GM19240 (cell line): ENCODE results near the gene CD19.
"Not testable (repeated sequence)": the region's sequence is repeated elsewhere in the genome, so short reads cannot be mapped to it uniquely, and the experiment has no call there.

Experiments
- DNase-seq: peaks from one replicate; pipeline ENCODE4 v3.0.0; 2011; ENCODE audit warnings: low spot score; ENCODE audit not compliant: insufficient read length

The CD19 gene

DNA sequence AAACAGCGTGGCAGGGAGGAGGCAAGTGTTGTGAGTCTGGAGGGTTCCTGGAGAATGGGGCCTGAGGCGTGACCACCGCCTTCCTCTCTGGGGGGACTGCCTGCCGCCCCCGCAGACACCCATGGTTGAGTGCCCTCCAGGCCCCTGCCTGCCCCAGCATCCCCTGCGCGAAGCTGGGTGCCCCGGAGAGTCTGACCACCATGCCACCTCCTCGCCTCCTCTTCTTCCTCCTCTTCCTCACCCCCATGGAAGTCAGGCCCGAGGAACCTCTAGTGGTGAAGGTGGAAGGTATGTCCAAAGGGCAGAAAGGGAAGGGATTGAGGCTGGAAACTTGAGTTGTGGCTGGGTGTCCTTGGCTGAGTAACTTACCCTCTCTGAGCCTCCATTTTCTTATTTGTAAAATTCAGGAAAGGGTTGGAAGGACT, at the start of gene CD19:
TSS of gene CD19 (plus strand) at position 171 of the 425 bp plus-strand sequence. CDS start at position 201, 30 bp downstream.
- no peak for DNase-seq

DNA sequence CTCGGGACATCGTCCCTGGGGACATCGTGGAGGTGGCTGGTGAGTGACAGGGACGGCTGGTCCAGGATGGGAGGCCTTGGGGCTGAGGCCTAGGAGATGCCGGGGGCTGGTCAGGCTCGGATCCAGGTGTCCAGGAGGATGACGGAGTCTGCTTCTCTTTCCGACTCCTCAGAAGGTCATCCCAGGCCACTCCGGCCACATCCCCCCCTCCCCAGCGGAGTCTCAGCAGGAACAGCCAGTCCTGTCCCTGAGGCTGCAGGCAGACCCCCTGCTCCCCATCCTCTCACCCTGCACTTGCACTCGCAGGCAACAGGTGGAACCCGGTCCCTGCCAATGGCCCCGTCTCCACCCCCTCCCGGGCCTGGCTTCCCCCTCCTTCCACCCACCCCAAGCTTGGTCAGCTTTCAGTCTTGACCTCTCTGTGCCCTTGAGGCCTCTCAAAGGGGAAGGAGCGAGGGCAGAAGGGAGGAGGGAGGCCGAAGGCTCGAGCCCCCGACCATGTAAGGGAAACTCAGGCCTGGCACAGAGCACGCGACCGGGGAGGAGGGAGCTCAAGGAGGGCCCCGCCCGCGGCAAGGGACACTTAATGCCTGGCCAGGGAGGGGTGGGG, 49.1 kb upstream of the CD19 start:
- DNase-seq, result no peak

- DNase-seq, result no peak
Measured at GRCh38 chr16:28883221-28883996, 48.4 kb upstream of the CD19 start.

GRCh38 chr16:28884045-28884444, 47.7 kb upstream of the CD19 start:
- no peak for DNase-seq

DNA sequence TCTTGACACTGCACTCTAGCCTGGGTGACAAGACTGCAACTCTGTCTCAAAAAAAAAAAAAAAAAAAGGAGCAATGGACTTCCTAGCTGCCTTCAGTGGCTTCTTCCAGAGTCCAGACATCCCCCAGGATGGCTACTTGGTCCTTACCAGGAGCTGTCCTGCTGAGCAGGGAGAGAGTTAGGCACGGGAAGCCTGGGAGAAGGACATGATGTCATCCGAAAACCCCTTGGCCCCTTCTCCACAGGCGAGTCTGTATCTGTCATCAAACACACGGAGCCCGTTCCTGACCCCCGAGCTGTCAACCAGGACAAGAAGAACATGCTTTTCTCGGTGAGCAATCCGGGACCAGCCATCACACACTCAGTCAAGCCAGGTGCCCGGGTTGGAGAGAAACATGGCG, 44.8 kb upstream of the CD19 start:
- no peak for DNase-seq

- DNase-seq, result not testable (repeated sequence)
Measured at GRCh38 chr16:28890355-28890754, 41.4 kb upstream of the CD19 start.

DNA sequence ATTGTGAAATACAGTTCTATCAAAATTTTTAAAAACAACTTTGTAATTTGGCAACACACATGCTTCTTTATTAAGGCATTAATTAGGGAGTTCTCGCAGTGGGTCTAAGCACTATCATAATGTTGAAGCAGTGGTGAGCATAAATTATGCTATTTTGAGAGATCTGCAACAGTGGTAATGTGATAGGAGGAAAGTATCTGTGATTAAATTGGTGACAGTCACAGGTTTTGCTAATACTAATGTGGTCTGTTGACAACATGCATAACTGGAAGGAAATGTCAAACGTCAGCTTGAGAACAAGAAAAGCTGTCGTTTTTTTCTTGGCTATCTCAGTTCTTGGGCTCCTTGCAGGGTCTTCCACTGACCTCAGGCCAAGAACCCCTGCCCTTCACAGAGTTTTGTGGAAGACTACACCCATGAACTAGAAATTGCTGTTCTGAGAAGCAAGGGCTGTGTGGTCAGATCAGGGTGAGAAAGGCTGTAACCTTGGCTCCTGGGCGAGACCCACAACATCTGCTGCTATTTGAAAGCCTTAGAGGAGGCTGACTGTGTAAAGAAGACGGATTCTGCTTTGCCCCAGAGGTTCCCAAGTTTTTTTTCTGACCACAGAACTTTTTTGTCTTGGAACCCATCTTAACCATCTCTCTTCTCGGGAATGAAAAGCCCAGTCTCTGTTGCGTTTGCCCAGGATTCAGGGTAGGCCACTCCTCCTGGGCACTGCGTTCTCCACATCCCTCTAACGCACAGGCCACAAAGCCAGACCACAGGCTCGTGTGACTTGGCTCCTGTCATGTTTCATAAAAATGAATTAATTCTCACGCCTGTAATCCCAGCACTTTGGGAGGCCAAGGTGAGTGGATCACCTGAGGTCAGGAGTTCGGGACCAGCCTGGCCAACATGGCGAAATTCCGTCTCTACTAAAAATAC, 39.5 kb upstream of the CD19 start:
- DNase-seq, result no peak

DNA sequence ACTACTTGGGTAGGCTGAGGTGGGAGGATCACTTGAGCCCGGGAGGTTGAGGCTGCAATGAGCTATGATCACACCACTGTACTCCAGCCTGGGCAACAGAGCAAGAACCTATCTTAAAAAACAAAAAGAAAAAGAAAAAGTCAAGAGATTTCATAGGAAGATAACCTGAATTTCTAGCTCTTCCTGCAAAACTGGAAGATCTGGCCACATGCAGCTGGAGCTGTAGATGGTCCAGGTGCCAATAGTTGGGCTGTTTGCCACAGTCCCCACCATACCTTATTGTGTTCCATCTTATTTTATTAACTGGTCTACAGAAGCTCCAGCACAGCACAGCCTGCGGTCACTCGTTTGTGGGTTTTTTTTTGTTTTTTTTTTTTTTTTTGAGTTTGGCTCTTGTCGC, 38.5 kb upstream of the CD19 start:
- no peak for DNase-seq

DNA sequence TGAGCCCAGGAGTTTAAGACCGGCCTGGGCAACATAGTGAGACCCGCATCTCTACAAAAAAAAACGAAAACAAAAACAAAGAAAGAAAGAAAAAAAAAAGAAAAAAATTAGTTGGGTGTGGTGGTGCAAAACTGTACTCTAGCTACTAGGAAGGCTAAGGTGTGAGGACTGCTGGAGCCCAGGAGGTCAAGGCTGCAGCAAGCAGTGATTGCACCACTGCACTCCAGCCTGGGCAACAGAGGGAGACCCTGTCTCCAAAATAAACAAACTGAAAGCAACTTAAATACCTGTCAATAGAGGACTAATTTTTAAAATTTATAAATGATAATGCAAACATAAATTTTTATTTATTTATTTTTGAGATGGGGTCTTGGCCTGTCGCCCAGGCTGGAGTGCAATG, 36.2 kb upstream of the CD19 start:
- DNase-seq, result no peak

- no peak for DNase-seq
Measured at GRCh38 chr16:28897826-28898225, 33.9 kb upstream of the CD19 start.

DNA sequence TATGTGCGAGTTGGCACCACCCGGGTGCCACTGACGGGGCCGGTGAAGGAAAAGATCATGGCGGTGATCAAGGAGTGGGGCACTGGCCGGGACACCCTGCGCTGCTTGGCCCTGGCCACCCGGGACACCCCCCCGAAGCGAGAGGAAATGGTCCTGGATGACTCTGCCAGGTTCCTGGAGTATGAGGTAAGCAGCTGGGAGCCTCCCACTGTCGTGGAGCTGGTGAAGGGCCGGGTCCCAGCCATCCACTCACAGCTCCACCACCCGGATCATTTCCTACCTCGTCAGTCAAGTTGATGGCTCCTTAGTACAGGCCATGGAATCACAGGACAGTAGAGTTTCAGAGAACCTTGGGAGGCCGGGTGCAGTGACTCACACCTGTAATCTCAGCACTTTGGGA, 33.5 kb upstream of the CD19 start:
- no peak for DNase-seq

DNA sequence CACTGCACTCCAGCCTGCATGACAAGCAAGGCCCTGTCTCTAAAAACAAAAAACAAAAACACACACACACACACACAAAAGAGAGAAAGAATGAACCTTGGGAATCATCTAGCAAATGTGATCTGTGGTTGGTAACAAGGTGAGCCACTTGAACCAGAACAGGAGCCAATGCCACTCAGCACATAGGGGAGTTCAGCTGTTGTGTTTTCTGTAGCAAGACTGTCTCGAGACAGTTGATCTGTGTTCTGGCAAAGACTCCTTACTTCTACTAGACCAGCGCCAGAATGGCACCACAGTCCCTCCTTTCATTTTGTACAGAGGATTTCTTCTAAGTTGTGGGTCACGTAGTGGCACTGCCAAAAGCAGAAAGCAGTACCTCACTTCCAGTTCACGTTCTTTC, 32.8 kb upstream of the CD19 start:
- no peak for DNase-seq

DNA sequence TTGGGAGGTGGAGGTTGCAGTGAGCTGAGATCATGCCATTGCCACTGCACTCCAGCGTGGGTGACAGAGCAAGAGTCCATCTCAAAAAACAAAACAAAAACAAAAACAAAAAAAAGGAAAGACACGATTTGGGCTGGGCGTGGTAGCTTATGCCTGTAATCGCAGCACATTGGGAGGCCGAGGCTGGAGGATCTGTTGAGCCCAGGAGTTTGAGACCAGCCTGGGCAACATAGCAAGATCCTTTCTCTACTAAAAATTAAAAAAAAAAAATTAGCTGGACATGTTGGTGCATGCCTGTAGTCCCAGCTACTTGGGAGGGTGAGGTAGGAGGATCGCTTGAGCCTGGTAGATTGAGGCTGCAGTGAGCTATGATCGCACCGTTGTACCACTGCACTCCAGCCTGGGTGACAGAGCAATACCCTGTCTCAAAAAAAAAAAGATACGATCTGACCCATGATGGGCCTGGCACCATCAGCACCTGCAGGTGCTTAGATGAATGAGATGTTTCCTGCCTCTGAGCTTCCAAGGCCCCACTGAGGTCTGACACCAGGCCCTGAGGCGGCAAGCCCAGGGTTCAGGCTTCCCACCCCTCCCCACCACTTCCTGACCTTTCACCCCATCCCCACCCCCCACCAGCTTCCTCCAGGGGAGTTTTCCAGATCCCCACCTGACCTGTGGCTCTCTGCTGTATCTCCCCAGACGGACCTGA, 31.7 kb upstream of the CD19 start:
- no peak for DNase-seq

DNA sequence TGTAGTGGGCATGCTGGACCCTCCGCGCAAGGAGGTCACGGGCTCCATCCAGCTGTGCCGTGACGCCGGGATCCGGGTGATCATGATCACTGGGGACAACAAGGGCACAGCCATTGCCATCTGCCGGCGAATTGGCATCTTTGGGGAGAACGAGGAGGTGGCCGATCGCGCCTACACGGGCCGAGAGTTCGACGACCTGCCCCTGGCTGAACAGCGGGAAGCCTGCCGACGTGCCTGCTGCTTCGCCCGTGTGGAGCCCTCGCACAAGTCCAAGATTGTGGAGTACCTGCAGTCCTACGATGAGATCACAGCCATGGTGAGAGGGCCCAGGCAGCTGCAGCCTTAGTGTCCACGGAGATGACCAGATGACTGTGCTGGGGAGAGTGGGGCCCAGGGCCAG, 31.2 kb upstream of the CD19 start:
- no peak for DNase-seq

DNA sequence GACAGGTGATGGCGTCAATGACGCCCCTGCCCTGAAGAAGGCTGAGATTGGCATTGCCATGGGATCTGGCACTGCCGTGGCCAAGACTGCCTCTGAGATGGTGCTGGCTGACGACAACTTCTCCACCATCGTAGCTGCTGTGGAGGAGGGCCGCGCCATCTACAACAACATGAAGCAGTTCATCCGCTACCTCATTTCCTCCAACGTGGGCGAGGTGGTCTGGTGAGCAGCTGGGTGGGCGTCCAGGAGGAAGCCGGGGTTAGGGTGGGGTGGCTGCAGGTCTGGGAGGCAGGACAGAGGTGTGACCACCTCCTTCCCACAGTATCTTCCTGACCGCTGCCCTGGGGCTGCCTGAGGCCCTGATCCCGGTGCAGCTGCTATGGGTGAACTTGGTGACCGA, 29.9 kb upstream of the CD19 start:
- no peak for DNase-seq

DNA sequence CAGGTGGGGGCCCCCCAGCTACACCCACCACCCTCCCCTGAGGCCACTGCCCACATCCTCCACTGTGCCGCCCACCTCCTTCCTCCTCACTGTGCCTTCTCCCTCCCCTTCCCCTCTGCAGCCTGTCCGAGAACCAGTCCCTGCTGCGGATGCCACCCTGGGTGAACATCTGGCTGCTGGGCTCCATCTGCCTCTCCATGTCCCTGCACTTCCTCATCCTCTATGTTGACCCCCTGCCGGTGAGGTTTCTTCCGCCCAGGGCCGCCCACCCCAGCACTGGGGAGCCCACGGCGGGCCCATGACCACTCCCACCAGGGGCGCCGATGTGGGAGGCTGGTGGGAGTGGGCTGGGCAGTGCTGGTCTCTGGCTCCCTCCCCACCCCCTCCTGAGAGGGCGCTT, 28.9 kb upstream of the CD19 start:
- no peak for DNase-seq

DNA sequence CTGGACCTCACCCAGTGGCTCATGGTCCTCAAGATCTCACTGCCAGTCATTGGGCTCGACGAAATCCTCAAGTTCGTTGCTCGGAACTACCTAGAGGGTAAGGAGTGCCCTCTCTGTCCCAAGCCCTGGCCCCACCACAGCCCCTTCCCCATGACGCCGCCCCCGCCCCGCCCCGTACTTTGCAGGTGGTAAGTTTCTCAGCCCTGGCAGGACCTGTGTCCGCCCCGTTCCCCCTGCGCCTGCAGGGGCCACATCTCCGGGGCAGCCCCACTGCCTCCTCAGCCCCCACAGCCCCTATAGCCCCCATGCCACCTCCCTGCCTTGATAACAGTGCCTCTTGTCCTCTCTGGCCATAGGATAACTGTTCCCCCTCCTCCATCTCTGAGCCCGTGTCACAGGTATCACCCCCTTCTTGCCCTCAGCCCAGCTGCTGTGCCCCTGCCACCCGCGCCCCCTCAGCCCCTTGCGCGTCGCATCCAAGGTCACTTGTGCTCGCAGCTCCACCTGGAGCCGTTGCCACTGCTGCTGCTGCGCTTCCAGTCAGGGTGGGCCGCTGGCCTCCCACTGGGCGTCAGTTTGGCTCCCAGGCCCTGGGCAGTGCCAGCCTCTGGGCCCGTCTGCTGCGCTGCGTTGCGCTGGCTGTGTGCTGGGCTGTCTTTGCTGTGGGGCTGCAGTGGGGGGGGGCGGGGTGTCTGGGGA, 28.3 kb upstream of the CD19 start:
- DNase-seq, result no peak

- DNase-seq, result no peak
Measured at GRCh38 chr16:28904363-28904762, 27.4 kb upstream of the CD19 start.

- no peak for DNase-seq
Measured at GRCh38 chr16:28904828-28905227, 26.9 kb upstream of the CD19 start.

DNA sequence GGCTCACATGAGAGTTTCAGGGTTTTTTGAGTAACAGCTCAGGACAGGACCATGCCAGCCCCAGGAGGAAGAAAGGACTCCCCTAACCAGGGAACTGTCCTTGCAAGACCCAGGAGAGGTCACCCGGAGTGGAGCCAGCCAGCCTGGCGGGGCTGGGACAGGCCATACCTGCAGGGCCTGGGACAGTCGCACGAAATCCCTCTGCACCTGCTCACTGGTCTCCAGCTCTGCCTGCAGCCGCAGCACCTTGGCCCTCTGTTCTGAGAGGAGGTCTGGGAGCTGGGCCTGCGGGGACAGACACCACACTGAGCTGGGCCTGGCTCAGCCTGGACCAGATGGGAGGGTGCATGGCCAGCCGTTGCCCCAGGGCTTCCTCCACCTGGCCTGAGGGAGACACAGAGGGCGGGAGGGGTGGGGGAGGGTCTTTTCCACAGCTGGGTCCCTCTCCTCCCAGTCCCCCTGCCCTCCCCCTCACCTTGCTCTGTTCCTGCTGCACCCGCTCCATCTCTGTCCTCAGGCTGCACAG, 26.5 kb upstream of the CD19 start:
- no peak for DNase-seq
